Gastroesophageal sphincter (tissue), 3 donors: Measurements from ENCODE around the gene C5AR2.

Source experiments
- CTCF ChIP-seq, 4 experiments: fragments of 200-600 bp in 2 of 4; fragments of 450-650 bp in 2 of 4; sonication (generic) in 1 of 4; IDR thresholded peaks; one replicate each; pipeline ENCODE4 v1.5.1; 2017 to 2019; ENCODE audit warnings: antibody characterized with exemption in 4 of 4, mild to moderate bottlenecking in 2 of 4, moderate library complexity in 2 of 4
- EP300 ChIP-seq: sonication (generic); formaldehyde crosslinking; IDR thresholded peaks from one replicate; pipeline ENCODE4 v1.6.1; 2017; ENCODE audit warnings: antibody characterized with exemption, mild to moderate bottlenecking
- POLR2A ChIP-seq, 2 donors: fragments of 450-650 bp; IDR thresholded peaks; one replicate each; pipeline ENCODE4 v1.6.1; 2017; ENCODE audit warnings: antibody characterized with exemption in 2 of 2, mild to moderate bottlenecking in 2 of 2, moderate library complexity in 1 of 2
- POLR2AphosphoS5 ChIP-seq: sonication (generic); formaldehyde crosslinking; IDR thresholded peaks from one replicate; pipeline ENCODE4 v1.6.1; 2017; ENCODE audit warnings: antibody characterized with exemption

GRCh38 chr19:47350630-47351029 lies 18.7 kb downstream of the C5AR2 start:
- TF ChIP-seq CTCF (IDR thresholded peaks at IDR 0.05) (no peak), POLR2AphosphoS5 (no peak), POLR2A (IDR thresholded peaks at IDR 0.05) (no peak), EP300 (no peak)
